HG02852 (cell line): ENCODE data around the gene CCDC9B.

Source experiments
- ATAC-seq: cut with Tn5 transposase; IDR thresholded peaks from one replicate; pipeline ENCODE4 v1.9.1; 2021; ENCODE audit warnings: mild to moderate bottlenecking, moderate library complexity; ENCODE audit not compliant: unreplicated experiment

CCDC9B gene

GRCh38 chr15:40293905-40294895 is 46.5 kb downstream of the CCDC9B start:
- no peak for ATAC-seq

- ATAC-seq, result no peak
These were observed 47.7 kb downstream of the CCDC9B start for GRCh38 chr15:40293006-40293405.

DNA sequence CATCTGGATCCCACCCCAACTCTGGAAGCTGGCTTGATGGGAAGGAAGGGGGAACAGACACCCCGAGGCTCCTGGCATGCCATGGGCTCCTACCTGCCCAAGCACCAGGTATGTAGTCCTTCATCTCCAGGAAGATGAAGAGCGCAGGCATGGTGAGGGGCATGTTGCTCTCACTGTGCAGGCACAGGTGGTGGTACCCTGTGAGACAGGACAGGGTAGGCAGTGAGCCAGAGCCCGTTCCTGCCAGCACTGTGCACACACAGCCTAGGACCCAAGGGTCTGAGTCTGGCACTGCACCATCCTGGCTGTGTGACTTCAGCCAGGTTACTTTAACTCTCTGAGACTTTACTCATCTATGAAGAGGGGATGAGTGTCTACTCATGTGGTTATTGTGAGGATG is 48.5 kb downstream of the CCDC9B start:
- ATAC-seq, result no peak

GRCh38 chr15:40290918-40291574 is 49.7 kb downstream of the CCDC9B start:
- ATAC-seq, result no peak

DNA sequence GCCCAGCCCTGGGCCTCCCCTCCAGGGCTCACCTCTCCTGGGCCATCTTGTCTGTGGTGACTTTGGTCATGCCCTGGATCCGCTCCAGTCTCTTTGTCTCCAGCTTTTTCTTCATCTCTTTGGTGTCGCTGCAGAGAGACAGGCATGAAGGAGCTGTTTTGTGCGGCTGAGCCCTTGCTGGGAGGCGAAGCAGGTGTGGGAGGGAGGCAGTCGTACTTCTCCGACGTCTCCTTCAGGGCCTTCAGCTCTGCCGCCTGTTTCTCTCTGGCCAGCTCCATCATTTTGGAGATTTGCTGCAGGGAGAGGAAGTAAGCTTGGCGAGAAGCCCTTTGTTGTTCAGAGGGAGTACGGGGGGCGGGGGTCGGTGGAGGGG is 50.2 kb downstream of the CCDC9B start:
- no peak for ATAC-seq

- ATAC-seq, result no peak
These were observed 51.5 kb downstream of the CCDC9B start for GRCh38 chr15:40289140-40289775.

- ATAC-seq, result no peak
These were observed 52.8 kb downstream of the CCDC9B start for GRCh38 chr15:40287968-40288367.

GRCh38 chr15:40287505-40287904 is 53.2 kb downstream of the CCDC9B start:
- ATAC-seq, result no peak

- ATAC-seq, result no peak
These were observed 53.9 kb downstream of the CCDC9B start for GRCh38 chr15:40286794-40287193.

- ATAC-seq, result no peak
These were observed 54.6 kb downstream of the CCDC9B start for GRCh38 chr15:40286061-40286532.

DNA sequence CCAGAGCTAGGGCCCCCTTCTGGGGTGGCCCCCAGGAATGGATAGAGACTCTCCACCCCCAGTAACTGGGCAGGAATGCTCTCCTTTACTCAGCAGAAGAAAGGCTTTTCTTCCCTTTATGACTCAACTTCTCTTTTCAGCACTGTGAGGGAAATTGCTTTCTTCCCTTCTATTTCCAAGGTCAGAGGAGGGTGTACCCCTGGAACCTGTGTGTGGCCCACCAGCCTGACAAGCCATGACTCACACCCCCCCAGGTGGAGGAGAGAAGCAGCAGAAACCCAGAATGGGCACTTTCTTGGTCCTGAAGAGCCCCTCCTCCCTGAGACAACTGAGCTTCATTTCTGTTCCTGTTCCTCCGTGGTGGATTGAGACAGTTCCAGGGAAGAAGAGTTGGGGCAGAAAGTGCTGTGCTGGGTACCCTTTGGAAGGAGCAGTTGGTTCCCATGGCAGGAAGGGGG is 55.2 kb downstream of the CCDC9B start:
- ATAC-seq, result no peak

DNA sequence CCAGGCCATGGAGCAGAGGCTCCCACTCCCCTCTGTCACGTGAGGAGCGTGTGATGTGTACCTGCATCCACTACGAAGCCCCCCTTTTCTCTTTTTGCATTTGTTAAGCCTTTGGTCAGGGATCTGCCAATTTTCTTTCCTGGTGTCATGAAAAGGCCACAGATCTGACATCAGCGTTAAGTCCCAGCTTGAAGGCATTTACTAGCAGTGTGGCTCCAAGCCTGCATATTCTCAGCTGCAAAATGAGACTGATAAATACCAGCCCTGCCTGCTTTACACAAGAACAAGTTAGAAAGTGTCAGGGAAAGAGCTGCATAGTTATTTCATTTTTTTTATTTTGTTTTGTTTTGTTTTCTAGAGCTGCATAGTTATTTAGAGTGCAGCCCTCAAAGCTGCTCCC is 55.6 kb downstream of the CCDC9B start:
- no peak for ATAC-seq

- ATAC-seq, result no peak
These were observed 57.0 kb downstream of the CCDC9B start for GRCh38 chr15:40283615-40284300.

DNA sequence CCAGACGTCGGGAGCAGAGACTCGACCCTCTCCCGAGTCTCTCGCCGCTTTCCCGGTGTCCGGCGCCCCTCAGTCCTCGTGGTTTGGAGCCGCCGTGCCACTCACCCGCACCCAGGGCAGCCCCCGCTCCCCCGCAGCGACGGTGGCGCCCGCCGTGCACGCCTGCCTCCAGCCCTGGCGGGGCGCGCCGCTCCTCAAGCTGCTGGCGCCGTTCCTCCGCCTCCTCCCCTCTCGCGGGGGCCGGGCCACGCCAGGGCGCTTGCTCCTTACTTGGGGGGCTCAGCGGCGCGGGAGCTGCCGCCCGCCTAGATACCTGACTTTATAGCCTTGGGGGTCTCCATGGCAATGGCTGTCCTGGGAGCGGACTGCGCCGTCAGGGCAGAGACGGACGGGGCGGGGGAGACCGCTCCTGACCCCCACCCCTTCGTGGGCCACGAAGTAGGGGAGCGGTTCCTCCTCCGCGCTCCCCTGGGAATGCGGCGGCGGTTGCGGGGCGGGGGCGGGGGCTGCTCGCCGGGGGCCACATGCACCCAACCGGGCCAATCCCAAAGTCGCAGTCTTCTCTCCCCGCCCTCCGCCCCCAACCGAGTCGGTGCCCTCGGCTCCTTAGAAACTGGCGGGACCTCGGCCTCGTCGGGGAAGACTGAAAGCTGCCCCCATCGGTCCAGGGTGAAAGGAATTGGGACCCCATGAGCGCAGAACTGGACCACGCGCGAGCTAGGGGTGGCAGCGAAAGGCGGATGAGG is 57.7 kb downstream of the CCDC9B start, which contains the start of gene ANKRD63:
TSS of gene ANKRD63 (minus strand) at position 196 of the 746 bp plus-strand sequence. CDS start 478 bp downstream, outside the sequence.
- no peak for ATAC-seq

DNA sequence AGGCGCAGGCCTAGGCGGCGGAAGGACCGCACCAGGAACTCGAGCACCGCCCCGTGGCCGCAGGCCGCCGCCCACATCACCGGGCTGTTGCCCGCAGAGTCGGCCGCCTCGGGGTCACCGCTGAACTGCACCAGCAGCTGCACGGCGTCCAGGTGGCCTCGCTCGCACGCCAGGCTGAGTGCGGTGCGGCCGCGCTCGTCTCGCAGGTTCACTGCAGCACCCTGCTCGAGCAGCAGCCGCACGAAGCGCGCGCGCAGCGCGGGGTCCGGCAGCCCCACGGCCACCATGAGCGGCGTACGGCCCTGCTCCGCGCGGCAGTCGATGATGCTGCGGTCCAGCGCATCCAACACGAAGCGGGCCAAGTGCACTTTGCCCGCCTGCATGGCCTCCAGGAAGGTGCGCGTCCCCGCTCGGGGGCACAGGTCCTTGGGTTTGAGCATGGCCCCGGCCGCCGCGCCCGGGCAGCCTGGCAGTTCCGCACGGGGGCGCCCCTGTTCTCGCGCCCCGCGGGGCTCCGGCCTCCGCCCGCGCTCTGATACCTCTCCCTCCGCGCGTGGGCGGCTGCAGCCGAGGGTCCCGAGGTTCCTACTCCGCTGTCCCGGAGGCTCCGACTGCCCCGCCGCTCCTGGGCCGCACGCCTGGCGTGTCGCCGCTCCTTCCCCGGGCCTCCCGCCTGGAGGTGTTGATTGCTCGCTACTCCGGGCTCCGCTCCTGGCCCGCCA is 58.4 kb downstream of the CCDC9B start:
- no peak for ATAC-seq

- no peak for ATAC-seq
These were observed 59.0 kb downstream of the CCDC9B start for GRCh38 chr15:40281801-40282146.
